Stimulated activated CD4-positive, alpha-beta T cell treated with anti-CD3 and anti-CD28 coated beads, TNF-alpha, amount 100 ng/mL, for 24 hours (primary cell): ENCODE results near the gene TWIST2.

ENCODE experiments used
- DNase-seq, 3 experiments: peaks; one replicate each; pipeline ENCODE4 v3.0.0-alpha.2; 2020; ENCODE audit warnings: low read depth in 3 of 3

TWIST2 gene

DNA sequence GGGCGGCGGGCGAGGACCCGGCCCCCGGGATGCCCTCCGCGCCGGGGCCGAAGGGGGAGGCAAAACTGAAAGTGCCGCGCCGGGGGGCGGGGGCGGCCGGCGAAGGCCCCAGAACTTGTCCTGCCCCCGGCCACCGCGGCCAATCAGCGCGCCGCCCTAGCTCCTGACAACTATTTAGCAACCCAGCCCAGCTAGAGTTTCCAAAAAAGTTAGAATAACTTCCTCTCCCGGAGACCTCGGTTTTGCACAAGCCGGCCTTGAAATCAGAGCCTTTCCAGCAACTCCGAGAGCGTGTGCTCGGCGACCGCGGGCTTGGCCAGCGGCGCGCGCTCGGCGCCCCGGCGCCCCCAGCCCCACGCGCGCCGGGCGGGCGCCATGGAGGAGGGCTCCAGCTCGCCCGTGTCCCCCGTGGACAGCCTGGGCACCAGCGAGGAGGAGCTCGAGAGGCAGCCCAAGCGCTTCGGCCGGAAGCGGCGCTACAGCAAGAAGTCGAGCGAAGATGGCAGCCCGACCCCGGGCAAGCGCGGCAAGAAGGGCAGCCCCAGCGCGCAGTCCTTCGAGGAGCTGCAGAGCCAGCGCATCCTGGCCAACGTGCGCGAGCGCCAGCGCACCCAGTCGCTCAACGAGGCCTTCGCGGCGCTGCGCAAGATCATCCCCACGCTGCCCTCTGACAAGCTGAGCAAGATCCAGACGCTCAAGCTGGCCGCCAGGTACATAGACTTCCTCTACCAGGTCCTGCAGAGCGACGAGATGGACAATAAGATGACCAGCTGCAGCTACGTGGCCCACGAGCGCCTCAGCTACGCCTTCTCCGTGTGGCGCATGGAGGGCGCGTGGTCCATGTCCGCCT lies at the start of gene TWIST2:
Gene TWIST2, plus strand, starts transcription at position 245 of the 850 bp plus-strand sequence. Its CDS starts 131 bp downstream, at position 376.
- no peak for DNase-seq

- no peak for DNase-seq
Measured at GRCh38 chr2:238801791-238802190, 46.1 kb upstream of the TWIST2 start.

GRCh38 chr2:238802957-238803356 lies 44.9 kb upstream of the TWIST2 start:
- DNase-seq, result no peak

GRCh38 chr2:238803996-238804870 lies 43.7 kb upstream of the TWIST2 start:
- no peak for DNase-seq

GRCh38 chr2:238808761-238809160 lies 39.1 kb upstream of the TWIST2 start:
- no peak for DNase-seq

DNA sequence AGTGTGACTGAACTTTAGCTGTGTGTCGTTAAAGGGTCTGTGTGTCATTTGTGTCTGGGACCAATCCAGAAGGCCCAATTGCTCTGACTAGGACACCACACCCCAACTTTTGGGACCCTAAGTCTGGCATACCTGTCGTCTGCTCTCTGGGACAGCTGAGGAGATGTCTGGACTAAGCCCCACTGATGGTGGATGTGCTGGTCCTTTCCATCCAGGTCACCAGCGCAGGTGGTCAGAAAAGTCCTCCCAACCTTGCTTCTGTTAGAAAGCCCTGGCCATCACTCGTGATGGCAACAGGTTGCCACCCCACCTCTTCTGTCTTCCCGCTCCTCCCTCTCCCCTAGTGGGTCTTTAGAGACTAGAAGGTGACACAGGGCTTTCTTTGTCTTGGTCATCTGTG lies 37.6 kb upstream of the TWIST2 start:
- no peak for DNase-seq

- DNase-seq, result no peak
Measured at GRCh38 chr2:238811293-238811692, 36.6 kb upstream of the TWIST2 start.

DNA sequence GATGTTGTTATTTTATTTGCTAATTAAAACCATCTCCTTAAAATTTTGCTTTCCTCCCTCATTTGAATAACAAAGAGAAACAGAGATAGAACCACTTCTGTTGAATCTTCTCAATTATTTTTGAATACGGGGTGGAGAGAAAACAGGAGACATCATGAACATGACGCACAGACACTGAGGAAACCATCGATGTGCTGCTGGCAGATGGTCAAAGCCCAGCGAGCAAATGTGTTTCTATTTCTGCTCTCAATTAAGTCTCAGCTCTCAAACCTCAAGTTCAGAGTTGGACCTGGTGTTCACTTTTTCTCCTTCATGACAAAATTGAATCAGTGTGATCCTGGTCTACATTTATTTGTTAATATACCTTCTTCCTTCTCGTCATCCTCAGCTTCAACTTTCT lies 36.1 kb upstream of the TWIST2 start:
- DNase-seq, result no peak

- DNase-seq, result no peak
Measured at GRCh38 chr2:238813109-238813508, 34.8 kb upstream of the TWIST2 start.

- no peak for DNase-seq
Measured at GRCh38 chr2:238814815-238815214, 33.1 kb upstream of the TWIST2 start.

GRCh38 chr2:238816291-238816690 lies 31.6 kb upstream of the TWIST2 start:
- DNase-seq, result no peak

DNA sequence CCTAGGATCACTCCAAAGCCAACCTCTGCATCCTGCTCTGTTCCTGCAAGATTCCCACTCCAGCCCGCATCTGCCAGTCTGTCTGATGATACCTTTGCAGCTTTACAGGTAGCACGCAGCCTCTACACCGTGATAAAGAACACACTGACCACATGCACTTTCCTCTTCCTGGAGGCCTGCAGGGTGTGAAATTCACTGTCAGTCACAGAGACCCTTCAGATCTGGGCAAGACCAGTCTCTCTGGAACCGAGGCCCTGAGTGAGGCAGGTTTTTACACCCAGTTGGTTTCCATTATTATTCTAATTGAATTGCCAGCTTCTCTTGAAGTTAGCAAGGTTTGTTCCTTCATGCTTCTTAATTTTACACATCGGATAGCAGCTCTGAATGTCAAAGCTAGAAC lies 30.5 kb upstream of the TWIST2 start:
- DNase-seq, result no peak

- no peak for DNase-seq
Measured at GRCh38 chr2:238817891-238818290, 30.0 kb upstream of the TWIST2 start.

DNA sequence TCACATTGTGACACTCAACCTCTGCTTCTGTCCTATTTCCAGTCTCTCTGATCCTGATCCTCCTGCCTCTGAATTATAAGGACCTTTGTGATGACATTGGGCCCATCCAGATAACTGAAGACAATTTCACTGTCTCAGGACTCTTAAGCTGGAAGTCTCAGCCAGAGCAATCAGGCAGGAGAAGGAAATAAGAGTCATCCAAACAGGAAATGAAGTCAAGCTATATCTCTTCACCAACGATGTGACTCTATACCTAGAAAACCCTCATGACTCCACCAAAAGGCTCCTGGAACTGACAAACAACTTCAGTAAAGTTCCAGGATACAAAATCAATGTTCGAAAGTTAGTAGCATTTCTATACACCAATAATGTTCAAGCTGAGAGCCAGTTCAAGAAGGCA lies 29.3 kb upstream of the TWIST2 start:
- DNase-seq, result no peak

DNA sequence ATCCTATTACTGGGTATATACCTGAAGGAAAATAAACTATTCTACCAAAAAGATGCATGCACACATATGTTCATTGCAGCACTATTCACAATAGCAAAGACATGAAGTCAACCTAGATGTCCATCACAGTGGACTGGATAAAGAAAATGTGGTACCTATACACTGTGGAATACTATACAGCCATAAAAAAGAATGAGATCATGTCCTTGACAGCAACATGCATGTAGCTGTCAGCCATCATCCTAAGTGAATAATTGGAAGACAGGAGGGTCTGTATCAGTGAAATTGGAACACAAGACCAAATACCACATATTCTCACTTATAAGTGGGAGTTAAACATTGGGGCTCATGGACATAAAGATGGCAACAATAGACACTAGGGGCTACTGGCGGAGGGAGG lies 27.7 kb upstream of the TWIST2 start:
- DNase-seq, result no peak

DNA sequence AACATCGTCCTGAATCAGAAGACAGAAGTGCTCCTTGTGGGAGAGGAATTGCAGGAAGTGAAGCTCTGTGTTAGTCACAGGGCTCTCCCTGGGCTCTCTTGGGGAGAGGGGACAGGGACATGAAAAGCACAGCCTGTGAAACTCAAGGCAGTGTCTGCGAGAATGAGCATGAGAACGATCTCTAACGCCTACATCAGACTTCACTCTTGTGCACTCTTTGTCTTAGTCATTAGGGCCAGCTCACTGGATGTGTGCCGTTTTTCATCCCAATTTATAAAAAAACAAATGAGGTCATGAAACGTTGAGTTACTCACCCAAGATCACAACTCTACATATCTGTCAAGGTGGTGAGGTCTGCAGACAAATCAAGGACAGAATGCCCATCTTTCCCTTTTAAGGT lies 27.0 kb upstream of the TWIST2 start:
- no peak for DNase-seq

DNA sequence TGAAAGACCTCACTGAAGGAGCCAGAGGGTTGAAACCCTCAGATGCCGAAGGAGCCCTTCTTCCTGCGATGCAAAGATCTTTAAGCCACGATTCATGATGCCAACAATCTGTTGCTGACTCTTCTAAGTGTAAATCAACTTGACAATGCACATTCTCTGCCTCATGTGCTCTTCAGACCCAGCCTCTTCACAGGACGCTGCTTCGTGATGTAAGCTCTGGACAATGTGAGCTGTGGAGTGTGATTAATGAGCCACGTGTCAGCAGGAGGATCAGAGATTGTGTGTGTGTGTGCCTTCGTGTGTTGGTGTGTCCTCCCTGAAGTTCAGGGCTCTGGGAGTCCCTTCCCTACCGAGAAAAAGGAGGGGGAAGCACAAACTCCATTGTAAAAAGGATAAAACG lies 26.5 kb upstream of the TWIST2 start:
- no peak for DNase-seq

- no peak for DNase-seq
Measured at GRCh38 chr2:238821944-238822670, 25.8 kb upstream of the TWIST2 start.

DNA sequence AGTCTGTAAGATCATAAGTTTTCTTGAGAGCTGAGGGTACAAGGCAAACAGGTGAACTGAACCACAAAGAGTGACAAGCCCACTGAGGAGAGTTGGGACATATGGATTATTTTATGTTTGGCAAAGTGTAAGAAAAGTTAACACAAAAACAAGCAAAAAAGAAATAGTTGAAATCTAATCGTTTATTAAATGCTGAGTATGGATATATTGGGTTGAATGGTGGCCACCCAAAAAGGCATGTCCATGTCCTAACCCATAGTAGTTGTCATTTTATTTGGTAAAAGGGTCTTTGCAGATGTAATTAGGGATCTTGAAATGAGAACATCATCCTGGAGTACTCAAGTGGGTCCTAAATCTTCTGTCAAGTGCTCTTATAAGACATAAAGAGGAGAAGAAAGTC lies 24.9 kb upstream of the TWIST2 start:
- no peak for DNase-seq

DNA sequence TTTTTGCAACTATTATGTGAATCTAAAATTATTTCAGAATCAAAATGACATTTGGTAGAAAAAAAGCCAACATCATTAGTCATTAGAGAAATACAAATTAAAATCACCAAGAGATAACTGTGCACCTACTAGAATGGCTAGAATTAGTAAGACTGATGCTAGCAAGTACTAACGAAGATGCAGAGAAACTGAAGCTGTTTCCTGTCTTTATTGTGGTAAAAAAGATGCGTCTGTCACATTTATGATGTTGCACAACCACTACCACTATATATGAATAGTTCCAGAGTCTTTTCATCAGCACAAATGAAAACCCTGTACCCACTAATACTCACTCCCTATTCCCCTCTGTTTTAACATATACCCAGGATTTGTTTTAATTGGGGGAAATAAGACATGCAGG lies 16.7 kb upstream of the TWIST2 start:
- no peak for DNase-seq

- DNase-seq, result no peak
Measured at GRCh38 chr2:238834982-238835381, 12.9 kb upstream of the TWIST2 start.

- DNase-seq, result no peak
Measured at GRCh38 chr2:238835726-238836301, 12.1 kb upstream of the TWIST2 start.
